DND-41 (cell line): ENCODE data around the gene EDC3.
"Not testable (repeated sequence)": the region's sequence is repeated elsewhere in the genome, so short reads cannot be mapped to it uniquely, and the experiment has no call there.

ENCODE experiments used
- EZH2 ChIP-seq: IDR thresholded peaks from 3 replicates; pipeline ENCODE4 v1.6.1; 2012; ENCODE audit warnings: borderline replicate concordance, low read depth, mild to moderate bottlenecking, moderate library complexity, low read length, inconsistent platforms; ENCODE audit not compliant: severe bottlenecking
- TF ChIP-seq, protein P1 (sequence below): IDR thresholded peaks from 2 replicates; pipeline ENCODE4 v1.5.1; 2012; ENCODE audit warnings: borderline replicate concordance, low read length, moderate library complexity, mild to moderate bottlenecking; ENCODE audit not compliant: poor library complexity, severe bottlenecking; ENCODE audit errors: extremely low read depth

- TF ChIP-seq, protein P1, sequence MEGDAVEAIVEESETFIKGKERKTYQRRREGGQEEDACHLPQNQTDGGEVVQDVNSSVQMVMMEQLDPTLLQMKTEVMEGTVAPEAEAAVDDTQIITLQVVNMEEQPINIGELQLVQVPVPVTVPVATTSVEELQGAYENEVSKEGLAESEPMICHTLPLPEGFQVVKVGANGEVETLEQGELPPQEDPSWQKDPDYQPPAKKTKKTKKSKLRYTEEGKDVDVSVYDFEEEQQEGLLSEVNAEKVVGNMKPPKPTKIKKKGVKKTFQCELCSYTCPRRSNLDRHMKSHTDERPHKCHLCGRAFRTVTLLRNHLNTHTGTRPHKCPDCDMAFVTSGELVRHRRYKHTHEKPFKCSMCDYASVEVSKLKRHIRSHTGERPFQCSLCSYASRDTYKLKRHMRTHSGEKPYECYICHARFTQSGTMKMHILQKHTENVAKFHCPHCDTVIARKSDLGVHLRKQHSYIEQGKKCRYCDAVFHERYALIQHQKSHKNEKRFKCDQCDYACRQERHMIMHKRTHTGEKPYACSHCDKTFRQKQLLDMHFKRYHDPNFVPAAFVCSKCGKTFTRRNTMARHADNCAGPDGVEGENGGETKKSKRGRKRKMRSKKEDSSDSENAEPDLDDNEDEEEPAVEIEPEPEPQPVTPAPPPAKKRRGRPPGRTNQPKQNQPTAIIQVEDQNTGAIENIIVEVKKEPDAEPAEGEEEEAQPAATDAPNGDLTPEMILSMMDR: not testable (repeated sequence)
- not testable (repeated sequence) for TF ChIP-seq EZH2
These were observed 66.1 kb downstream of the EDC3 start for GRCh38 chr15:74629696-74630095.
